ENCODE results near the gene CDH23. TPM values are rescaled to one million over a fixed set of nuclear protein-coding genes. Genes with fewer than 3 reads are reported as not detected.

The CDH23 gene
- total and polyA plus RNA-seq, 2 donors from 2014 or later = 1.1 to 6.4 TPM

DNA sequence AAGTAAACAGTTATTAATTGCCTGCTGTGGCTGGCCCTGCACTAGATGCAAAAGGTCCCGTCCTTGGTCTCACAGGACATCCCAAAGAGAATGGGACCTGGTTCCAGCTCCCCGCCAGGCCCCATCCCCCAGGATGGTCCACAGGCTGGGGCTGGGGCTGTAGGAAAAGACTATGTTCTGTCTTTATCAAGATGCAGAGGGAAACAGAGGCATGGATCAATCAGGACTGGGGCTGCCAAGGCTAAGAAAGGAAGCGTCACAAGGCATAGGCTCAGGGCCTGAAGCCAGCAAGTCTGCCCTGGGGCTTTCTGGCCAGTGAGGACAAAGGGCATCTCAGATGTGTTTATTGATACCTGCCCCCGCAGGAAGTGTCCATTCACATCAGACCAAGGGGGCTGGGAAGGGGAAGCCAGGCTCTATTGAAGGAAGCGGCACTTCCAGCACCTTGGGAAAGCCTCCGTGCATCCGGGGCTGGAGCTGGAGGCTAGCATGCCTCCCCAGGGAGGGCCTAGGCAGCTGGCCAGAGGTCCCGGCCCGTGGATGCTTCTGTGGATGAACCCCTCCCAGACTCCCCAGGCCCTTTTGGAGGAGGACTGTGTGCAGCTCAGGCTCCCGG is 370.8 kb downstream of the CDH23 start:
- intact Hi-C loops (cut with DNase I) = no loop called here
- no peaks in the 10 kb centered on the region for H3K9me3 ChIP-seq (ENCODE audit: control insufficient read depth in 2 of 3, insufficient read depth in 1 of 3, low read length in 3 of 3)
- H3K36me3 ChIP-seq (ENCODE audit: control insufficient read depth in 2 of 3, insufficient read depth in 3 of 3, low read length in 3 of 3) = no peaks in the 10 kb centered on the region
- peak in 2 of 5 donors; percentile 58 to 93 for DNase-seq
- no peak for FAIRE-seq
- peak overlapping the region; percentile 79 to 89 for H3K27ac ChIP-seq (ENCODE audit: low read depth in 2 of 2, low read length in 2 of 2)
- TF ChIP-seq, protein P1, sequence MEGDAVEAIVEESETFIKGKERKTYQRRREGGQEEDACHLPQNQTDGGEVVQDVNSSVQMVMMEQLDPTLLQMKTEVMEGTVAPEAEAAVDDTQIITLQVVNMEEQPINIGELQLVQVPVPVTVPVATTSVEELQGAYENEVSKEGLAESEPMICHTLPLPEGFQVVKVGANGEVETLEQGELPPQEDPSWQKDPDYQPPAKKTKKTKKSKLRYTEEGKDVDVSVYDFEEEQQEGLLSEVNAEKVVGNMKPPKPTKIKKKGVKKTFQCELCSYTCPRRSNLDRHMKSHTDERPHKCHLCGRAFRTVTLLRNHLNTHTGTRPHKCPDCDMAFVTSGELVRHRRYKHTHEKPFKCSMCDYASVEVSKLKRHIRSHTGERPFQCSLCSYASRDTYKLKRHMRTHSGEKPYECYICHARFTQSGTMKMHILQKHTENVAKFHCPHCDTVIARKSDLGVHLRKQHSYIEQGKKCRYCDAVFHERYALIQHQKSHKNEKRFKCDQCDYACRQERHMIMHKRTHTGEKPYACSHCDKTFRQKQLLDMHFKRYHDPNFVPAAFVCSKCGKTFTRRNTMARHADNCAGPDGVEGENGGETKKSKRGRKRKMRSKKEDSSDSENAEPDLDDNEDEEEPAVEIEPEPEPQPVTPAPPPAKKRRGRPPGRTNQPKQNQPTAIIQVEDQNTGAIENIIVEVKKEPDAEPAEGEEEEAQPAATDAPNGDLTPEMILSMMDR (IDR thresholded peaks at IDR 0.05; ENCODE audit: borderline replicate concordance, extremely low read depth, insufficient read depth) = no peak
- H3K4me3 ChIP-seq (ENCODE audit: low read length in 3 of 3) = no peak overlapping the region
- H3K27me3 ChIP-seq (ENCODE audit: control insufficient read depth, insufficient read depth, low read length) = no peaks in the 10 kb centered on the region
- H3K9ac ChIP-seq (ENCODE audit: low read length in 3 of 3) = peak overlapping the region in 1 of 3 donors; percentile 8
- peaks cover 0 to 56% (median 16%) of the 10 kb centered on the region in 3 donors for H3K4me1 ChIP-seq (ENCODE audit: control insufficient read depth in 2 of 3, insufficient read depth in 2 of 3, low read depth in 1 of 3, low read length in 3 of 3)

GRCh38 chr10:71769279-71769823 is 372.6 kb downstream of the CDH23 start:
- intact Hi-C loops (cut with DNase I) = no loop called here
- H3K9me3 ChIP-seq (ENCODE audit: control insufficient read depth in 2 of 3, insufficient read depth in 1 of 3, low read length in 3 of 3) = no peaks in the 10 kb centered on the region
- H3K4me1 ChIP-seq (ENCODE audit: control insufficient read depth in 2 of 3, insufficient read depth in 2 of 3, low read depth in 1 of 3, low read length in 3 of 3) = peaks cover 0 to 66% (median 21%) of the 10 kb centered on the region in 3 donors
- TF ChIP-seq, protein P1 (IDR thresholded peaks at IDR 0.05; ENCODE audit: borderline replicate concordance, extremely low read depth, insufficient read depth) = no peak
- H3K9ac ChIP-seq (ENCODE audit: low read length in 3 of 3) = no peak overlapping the region
- FAIRE-seq (no peak), DNase-seq (peak in 1 of 5 donors; percentile 25)
- H3K27ac ChIP-seq (ENCODE audit: low read depth in 2 of 2, low read length in 2 of 2) = peak overlapping the region; percentile 74 to 83
- no peaks in the 10 kb centered on the region for H3K36me3 ChIP-seq (ENCODE audit: control insufficient read depth in 2 of 3, insufficient read depth in 3 of 3, low read length in 3 of 3)
- H3K27me3 ChIP-seq (ENCODE audit: control insufficient read depth, insufficient read depth, low read length) = no peaks in the 10 kb centered on the region
- H3K4me3 ChIP-seq (ENCODE audit: low read length in 3 of 3) = no peak overlapping the region

DNA sequence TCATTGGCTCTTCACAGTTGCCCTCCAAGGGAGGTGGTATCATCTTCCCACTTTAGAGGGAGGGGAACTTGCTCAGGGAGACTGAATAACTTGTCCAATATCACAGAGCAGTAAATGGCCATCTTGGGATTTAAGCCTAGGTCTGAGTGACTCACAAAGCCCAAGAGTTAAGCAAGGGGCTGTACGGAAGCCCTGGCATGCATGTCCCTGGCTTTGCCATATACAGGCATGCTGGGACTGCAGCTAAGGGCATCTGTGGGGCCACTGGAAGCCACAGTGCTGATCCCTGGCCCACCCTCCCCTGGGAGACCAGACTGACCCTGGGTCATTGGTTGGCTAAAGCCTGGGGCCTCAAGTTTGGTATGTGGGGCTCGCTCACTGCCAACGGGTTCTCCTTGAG is 373.5 kb downstream of the CDH23 start:
- H3K27ac ChIP-seq (ENCODE audit: low read depth in 2 of 2, low read length in 2 of 2) = peak overlapping the region; percentile 54 to 83
- H3K4me3 ChIP-seq (ENCODE audit: low read length in 3 of 3) = no peak overlapping the region
- no peaks in the 10 kb centered on the region for H3K9me3 ChIP-seq (ENCODE audit: control insufficient read depth in 2 of 3, insufficient read depth in 1 of 3, low read length in 3 of 3)
- DNase-seq = peak in 1 of 5 donors; percentile 71
- intact Hi-C loops (cut with DNase I) = no loop called here
- no peaks in the 10 kb centered on the region for H3K27me3 ChIP-seq (ENCODE audit: control insufficient read depth, insufficient read depth, low read length)
- peaks cover 0 to 69% (median 21%) of the 10 kb centered on the region in 3 donors for H3K4me1 ChIP-seq (ENCODE audit: control insufficient read depth in 2 of 3, insufficient read depth in 2 of 3, low read depth in 1 of 3, low read length in 3 of 3)
- no peak for FAIRE-seq
- H3K36me3 ChIP-seq (ENCODE audit: control insufficient read depth in 2 of 3, insufficient read depth in 3 of 3, low read length in 3 of 3) = no peaks in the 10 kb centered on the region
- TF ChIP-seq, protein P1 (IDR thresholded peaks at IDR 0.05; ENCODE audit: borderline replicate concordance, extremely low read depth, insufficient read depth) = no peak
- H3K9ac ChIP-seq (ENCODE audit: low read length in 3 of 3) = no peak overlapping the region

Measured in kidney (tissue), 14 donors.